Activated CD4-positive, CD25-positive, alpha-beta regulatory T cell treated with anti-CD3 and anti-CD28 coated beads, Interleukin-2, amount 50 U/mL, for 16 hours (primary cell): Measurements from ENCODE around the gene FBXL17.

Experiments
- DNase-seq: peaks from one replicate; pipeline ENCODE4 v3.0.0-alpha.2; 2020; ENCODE audit warnings: low read depth, low spot score

FBXL17 gene

DNA sequence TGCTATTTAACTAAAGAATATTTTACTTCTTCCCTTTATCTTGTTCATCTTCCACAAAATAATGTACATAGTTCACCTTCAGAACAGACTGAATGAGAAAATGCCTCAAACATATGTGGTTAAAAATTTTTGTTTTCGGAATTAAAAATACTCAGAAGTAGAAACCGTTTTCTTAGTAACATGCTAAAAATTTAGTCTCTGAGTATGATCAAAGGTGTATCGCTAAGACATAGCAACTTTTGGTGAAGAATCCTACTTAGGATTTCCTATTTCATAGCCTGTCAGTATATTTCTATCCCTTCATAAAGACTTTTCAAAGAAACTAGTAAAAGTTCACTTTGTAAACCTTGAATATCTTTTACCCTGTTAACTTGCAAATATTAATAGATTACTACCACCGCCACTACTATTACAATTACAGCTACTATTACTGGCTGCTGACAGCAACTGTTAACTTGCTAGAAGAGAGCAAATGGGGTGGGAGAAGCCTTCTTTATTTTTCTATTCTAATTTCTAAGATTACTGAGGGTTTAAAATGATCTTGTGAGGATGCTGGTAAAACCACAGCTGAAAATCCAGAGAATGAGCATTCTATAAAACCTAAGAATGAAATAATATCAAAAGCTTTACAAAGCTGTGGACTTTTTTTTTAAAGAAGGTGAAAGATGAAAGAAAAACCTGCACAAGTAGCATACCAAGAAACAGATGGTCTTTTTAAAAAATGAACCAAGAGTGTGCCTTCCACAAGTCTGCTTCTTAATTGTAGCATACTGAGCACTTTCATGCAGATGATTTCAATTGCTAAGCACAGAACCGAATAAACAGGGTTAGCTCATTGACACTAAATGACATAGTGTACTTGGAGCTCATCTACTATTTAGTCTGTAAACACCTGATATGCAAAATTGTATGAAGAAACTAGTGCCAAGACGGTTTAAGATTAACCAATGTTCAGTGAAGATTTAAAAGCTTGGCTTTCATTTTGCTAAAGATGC lies 464.9 kb downstream of the FBXL17 start:
- DNase-seq, result no peak

DNA sequence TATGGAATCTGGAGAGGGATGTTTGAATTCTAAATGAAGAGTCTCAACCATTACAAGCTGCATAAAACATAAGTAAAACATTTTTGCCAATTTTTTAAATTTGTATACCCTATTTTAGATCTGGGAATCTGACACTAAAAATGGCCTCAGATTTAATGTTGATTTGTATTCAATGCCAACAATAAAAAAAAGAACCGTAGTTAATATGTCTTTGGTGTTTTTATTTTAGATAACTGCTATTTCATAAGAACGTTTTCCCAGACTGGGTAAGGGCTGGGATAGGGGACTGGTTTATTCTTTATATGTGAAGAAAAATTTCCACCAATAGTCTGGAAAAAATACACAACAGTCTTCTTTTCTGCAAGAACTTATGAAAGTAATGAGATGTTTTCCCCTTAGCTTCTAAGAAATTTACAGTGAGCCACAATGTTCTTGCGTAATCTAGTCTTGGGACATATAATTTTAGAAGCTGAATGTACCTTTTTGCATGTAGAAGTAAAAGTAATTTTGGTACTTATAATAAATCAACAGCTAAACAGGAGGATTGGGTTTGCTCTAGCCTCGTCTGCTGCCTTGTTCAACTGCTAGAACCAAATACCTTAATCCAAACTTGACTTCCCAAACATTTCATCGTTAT lies 466.6 kb downstream of the FBXL17 start:
- no peak for DNase-seq

DNA sequence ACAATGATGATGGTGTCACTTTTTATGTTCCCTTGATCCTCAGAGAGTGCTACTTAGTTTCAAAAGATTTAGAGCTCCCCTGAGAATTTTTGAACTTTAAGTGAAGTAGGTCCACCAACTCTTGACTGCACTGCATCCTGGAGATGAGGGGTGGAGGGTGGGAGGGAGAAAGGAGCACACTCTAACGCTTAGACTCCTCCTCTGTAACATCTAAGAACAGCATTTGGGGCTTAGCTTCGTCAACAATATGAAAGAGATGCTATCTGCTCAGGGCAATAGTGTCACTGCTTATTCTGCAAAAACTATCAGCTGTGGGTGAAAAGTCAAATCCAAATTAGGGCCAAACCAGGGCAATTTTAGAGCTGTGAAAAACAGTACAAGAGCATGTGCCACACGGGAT lies 468.4 kb downstream of the FBXL17 start:
- DNase-seq, result no peak

DNA sequence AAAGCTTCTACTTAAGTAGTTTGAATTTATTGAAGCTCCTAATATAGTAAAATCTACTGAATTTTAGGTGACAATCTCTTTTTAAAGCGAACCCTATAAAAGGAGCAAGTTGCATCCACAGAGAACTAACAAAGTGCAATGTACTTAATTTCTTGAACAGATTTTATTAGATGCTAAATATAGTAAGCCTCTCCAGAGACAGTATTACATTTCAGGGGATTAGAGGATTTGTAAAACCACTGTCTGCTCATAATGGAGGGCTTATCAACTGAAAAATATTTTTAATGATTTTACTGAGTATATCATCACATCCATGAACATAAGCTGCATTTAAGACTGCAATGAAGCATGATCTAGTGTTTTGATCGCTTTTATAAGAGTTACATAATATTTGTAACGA lies 481.2 kb downstream of the FBXL17 start:
- DNase-seq, result no peak

DNA sequence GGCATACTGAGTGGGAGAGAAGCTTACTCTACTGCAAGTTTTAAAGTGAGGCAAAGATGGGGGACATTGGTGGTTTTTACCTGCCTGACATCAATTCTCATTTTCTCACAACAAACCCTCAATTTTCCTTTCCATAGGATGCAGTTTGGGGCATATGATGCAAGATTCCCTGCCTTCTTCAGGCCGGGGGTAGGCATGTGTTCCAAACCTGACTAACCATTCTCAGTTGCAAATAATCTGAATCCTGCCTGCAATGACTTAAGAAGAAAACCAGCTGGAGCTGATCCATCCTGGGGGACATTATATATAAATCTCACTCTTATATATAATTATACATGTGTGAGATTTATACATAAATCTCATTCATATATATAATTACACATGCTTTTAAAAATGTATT lies 487.5 kb downstream of the FBXL17 start:
- DNase-seq, result no peak

DNA sequence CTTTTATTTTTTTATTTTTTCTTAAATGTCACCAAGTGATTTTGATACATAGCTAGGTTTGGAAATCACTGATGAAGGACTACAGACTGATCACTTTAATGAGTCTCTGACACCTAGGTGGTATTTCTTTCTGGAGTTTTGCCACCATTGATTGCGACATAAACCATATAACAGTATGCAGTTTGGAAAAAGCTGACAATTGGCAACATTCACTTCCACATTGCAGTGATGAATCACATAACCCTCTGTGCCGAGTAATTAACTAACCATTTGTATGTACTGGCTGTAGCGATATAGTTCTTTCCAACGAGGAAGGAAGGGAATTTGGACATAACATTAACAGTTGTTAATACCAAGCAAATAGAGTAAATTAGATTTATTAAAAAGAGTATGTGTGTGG lies 488.3 kb downstream of the FBXL17 start:
- DNase-seq, result no peak

DNA sequence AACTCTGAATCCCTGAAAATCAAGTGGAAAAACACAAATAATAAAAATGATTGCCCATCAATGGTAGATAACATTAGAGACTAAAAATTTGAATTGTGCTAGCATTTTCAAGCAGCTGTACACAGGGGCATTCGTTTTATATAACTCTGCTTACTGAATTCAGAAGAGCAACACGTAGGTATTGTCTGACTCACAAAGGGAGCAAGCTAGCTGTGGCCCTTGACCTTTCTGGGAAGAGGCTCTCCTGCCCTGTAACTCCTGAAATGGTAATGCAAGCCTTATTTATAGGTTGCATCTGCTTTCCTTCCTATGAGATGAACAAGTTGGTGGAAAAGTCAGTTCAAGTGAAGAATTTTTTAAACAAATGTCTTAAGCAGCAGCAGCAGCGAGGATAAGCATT lies 492.5 kb downstream of the FBXL17 start:
- no peak for DNase-seq

DNA sequence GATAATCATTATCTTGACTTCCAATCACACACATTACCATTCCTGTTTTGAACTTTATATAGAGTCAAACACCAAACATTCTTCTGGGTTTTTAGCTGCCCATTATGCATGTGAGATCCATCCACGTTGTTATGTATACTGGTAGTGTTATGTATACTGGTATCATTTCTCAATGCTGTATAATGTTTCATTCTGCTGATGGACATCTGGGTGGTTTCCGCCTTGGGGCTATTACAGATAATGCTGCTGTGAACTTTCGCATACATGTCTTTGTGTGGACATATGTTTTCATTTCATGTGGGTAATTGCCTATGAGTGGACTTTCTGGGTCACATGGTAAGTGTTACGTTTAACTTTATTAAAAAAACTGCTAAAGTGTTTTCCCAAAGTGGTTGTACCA lies 493.4 kb downstream of the FBXL17 start:
- no peak for DNase-seq

DNA sequence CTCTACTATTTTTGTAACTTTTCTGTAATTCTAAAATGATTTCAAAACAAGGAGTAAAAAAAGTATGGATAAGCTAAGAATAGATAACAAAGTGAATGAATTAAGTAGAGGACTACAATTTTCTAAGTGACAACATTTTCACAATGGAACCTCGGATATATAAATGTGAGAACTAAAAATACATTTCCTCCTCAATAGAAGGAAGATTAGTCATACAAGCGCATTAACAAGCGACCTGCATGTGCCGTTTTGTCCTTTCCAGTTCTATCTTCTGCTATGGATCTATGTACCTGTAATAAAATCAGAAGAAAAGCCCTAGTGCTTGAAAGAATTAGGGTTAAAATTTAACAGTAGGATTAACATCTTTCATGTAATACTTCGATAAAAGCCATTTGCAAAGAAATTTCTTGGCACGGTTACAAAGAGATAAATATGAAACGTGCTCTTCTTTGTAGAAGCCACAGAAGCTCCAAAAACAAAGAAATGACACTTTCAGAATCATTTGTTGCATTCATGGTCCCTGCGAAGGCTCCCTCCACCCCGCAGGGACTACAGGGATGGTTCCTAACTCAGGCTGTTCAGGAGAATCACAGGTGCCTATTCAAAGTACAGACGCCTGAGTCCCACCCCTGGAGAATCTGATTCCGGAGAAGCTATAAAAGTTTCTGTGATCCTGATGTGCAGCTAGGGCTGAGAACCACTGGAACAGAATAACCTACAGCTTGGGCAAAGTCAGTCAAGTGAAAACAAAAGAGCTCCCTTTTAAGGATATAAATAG lies 494.5 kb downstream of the FBXL17 start:
- DNase-seq, result no peak

DNA sequence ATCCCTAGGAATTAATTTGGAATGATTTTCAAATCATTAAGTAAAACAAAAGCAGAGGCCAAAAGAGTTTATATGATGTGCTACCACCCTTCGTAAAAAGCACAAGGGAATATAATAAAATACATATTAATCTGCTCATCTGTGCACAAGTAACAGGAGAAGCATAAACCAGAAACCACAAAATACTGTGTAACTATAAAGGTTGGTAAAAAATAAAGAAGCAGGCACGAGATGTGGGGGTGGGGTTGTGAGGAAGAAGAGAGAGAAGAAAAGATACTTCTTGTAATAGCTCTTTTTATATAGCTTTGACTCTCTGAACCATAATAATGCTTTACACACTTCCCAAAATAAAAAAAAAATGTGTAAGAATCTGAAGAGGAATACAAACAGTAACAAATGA lies 496.3 kb downstream of the FBXL17 start:
- no peak for DNase-seq

DNA sequence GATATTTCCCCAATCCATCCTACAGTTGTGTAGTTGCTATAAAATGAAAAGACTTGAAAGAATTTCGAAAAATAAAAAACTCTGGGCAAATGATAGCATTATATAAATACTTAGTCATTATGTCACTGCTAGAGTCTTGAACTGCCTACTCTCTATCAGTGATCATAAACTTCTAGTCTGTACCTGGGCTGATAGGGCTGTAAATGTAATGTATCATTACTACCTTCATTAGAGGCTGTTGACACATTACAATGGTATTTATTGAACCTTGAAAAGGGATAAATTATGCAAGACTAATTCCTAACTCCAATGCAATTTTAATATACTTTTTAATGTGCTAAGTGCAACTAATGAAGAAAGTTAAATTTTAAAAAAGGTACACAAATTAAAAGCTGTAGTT lies 497.0 kb downstream of the FBXL17 start:
- no peak for DNase-seq

DNA sequence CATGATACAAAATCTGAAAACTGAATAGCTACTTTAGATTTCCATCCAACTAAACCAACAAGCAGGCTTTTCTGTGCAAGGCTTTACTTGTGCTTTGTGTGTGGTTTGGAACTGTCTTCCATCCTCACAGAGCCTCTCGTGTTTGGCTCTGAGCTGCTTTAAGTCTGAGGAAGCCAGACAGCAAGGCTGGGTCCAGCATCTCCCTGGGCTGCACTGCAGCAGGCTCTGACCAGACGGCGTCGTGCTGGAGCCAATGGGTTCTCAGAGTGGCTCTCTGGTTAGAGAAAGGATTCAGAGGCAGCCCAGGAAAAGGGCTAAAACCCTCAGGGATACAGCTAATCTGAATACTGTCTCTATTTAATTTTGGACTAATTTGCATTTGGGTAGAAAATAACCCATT lies 503.2 kb downstream of the FBXL17 start:
- DNase-seq, result no peak

DNA sequence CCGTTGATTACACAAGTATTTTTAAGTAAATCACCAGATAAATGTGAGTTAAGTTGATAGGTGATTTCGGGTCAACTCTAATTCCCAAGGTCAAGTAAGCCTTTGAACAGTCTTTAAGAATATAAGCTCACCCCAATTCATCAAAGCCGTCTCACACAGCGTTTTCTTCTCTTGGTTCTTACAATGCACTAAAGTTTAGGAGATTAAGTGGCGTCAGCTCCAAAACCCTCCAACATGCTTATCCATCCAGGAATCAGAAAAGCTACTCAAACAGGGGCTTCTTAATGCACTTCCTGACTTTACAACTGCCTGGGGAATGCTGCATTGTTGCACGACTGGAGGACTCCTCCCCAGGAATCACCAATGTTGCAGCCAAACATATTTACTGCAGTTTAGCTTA lies 505.0 kb downstream of the FBXL17 start:
- DNase-seq, result no peak

DNA sequence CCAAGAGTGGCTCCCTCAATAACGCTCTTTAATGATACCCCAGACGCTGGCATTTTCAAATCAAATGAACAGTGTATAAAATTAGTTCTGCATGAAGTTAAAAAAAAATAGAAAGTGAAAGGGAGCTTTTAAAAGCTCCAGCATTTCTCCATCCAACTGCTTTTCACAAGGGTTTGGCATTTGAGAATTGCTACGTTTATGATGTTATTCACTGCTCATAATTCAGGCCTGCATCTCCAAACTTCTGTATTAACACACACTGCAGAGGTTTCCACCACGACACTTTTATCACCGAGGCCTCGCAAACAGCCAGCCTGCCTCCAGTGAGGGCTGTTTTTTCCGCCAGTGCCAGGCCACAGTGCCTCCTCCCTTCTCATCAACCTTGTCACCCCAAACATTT lies 505.6 kb downstream of the FBXL17 start:
- no peak for DNase-seq

DNA sequence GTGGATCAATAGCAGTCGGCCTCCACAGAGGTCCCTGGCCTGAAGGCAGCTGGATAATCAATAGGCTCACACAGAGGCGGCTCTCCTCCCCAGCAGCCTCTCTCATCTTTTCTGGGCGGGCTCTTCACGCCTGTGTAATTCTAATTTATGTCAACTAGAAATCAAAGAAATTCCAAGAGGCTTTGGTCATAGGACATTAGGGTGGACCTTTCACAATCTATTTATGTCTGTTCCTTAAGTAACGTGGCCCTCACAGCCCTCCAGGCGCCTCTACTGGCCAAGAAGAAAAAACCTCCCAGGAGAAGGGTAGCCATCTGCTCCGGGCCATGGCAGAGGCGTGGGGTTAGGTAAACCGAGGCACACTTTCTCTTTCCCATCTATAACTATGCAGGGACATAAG lies 506.1 kb downstream of the FBXL17 start:
- DNase-seq, result no peak

DNA sequence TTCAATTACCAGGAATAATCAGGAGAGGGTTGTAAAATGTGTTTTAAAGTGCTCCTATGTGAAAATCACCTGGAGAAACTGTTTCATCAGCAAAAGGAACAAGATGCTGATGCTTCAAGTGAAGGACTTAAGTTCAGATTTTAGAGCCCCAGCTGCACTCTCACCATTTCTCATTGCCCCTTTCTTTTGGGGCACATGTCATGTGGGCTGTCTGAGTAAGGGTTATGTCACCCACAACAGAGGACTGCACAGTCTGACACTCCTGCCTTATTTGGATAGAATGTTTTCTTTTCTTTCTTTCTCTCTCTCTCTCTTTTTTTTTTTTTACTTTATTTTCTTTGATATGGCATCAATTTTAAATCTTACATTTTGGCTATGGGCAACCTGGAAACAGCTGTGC lies 507.1 kb downstream of the FBXL17 start:
- no peak for DNase-seq

DNA sequence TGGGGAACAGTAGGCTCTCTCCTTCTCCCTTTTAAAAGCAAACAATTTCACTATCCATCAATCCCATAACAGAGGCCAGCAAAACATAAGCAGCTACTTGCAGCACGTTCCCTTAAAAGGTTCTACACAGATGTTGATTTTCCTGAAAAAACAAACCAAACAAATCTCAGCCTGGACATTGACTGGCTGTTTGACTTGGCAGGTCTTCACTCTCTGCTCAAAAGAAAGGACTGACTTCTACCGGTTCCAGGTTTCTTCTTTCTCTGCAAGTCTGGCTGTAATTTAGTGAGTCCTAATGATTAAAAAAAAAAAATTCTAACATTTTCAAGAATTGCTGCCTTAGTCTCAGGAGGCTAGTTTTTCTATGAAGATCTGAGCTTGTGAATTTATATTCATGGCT lies 508.0 kb downstream of the FBXL17 start:
- DNase-seq, result no peak

DNA sequence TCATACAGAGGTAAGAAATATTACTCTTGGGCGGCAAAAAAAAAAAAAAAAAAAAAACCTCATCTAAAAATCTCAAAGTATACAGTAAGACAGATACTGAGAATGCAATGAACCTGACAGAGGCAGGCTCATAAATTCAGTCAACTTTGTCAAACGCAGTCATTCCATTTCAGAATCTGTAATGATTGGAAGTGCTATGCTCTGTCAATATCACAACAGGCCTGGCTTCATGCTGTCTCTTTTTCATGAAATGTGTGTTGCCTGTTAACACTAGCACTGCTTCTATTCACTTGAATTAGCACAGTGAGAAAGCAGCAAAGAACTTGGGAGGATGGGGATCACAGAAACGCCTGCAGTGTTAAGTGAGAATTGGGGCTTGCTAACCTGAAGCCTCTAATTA lies 510.9 kb downstream of the FBXL17 start:
- DNase-seq, result no peak

DNA sequence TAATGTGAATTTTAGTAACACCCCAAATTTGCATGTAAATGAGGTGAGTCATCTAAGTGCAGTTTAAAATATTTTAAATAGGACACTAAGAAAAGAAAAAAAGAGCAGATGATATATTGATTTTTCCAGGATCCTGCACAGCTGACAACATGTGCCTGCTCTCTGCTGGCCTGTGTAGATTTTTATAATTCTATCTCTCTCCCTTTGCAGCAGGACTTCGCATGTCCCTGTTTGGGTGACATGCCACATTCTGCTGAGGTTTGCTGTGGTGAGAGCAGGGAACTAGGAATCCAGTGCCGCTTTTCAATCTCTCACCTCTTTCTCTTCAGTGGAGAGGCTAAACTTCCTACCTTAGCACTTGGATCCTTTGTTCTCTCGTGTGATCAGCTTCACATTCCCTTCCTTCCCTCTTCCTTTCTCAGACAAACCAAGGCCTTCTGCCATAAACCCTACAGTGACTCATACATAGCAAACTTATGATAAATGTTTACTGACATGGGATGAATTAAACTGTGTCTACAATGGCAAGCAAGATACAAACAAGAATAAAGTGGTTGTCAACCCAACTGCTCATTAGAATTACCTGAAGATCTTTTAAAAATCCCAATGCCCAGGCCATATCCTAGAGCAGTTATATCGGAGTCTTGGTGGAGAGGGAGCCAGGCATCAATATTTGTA lies 512.3 kb downstream of the FBXL17 start:
- DNase-seq, result no peak

DNA sequence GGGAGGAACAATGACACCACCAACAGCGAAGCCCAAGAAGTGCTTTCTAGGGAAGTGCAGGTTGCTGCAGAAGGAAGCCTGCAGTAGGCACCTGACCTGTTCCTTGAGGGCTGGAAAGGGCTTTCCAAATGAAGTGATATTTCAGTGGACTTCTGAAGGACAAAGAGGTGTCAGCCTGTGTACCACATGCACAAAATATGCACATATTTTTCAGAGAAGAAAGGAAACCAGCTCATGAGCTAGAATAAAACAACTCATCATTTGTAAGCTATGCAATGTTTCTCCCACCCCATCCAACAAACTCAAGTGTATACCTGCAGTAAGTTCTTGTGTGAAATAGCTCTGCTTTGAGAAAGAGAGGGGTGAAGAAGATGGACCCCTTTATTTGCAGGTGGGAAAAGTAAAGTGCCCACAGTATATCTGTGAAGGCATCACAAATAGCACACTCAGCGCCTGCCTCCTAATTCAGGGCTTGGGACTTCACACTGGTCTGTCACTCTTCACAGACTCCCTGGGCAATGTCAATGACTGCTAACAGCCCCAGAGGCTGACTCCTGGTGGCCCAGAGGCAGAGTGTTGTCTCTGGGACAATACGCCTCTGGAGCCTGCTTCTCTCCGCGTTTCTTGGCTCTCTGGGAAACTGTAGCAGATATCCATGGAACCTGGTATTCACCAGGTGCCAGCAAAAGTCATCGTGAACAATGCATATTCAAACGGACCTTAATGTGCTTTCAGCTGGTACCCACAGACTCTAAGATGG lies 513.1 kb downstream of the FBXL17 start:
- DNase-seq, result no peak

DNA sequence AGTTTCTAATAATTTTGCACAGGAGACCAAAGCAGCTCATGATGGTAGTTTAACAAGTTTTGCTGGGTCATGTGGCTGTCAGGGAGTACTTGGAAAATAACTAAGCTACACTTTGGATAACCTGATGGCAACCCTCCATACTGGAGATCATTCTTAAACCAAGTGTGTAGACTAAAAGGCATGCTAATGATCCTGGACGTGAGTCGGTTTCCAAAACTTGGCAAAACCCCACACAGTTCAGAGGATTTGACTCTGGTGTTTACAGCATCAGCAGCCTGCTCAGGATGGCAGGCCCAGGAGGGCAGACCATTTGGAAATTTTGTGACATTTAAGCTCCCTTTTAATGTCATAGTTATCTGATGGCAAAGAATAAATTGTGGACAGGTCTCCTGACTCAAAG lies 514.6 kb downstream of the FBXL17 start:
- no peak for DNase-seq
